ENCODE results near the gene ERRFI1. TPM values are rescaled to one million over a fixed set of nuclear protein-coding genes. Genes with fewer than 3 reads are reported as not detected.

ERRFI1 gene, protein sequence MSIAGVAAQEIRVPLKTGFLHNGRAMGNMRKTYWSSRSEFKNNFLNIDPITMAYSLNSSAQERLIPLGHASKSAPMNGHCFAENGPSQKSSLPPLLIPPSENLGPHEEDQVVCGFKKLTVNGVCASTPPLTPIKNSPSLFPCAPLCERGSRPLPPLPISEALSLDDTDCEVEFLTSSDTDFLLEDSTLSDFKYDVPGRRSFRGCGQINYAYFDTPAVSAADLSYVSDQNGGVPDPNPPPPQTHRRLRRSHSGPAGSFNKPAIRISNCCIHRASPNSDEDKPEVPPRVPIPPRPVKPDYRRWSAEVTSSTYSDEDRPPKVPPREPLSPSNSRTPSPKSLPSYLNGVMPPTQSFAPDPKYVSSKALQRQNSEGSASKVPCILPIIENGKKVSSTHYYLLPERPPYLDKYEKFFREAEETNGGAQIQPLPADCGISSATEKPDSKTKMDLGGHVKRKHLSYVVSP
- 17.1 and 174 TPM in 2 replicates for total RNA-seq

DNA sequence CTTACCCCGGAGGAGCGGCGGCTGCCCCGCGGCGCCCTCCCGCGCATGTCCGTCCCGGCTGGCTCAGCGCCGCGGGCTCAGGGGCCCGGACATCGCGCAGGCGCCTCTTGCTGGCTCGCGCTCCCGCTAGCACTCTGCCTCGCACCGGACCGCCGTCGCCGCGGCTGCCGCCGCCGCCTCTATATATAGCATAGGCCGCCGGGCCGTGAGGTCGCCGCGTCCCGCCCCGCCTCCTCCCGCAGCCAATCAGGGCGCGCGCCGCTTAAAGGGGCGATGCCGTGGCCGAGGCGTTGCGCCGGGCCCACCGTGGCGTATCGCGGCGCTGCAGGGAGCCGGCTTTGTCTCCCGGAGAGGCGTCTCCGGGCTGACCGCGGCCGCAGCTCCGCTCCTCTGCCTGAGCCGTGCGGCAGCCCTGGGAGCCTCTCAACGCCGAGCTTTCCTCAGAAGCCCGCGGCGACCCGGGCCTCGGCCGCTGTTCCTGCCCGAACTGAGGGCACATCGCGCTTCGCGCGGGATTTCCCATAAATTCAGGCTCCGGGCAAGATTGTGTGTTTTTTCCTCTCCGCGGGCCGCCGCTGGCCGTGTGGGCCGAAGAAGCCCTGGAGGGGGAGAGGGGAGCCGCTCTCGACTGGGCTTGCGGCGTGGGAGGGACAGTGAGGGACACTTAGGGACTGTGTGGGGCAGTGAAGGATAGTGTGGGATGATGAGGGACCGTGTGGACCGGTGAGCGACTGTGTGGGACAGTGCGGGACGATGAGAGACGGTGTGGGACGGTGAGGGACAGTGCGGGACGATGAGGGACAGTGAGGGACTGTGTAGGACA lies at the start of gene ERRFI1:
TSS of gene ERRFI1 (minus strand) at position 157 of the 823 bp plus-strand sequence. CDS start 10,690 bp downstream, outside the sequence.

Other genes with a start within 250 kb of the ERRFI1 start
- 0.90 and 2.6 TPM in 2 replicates for gene PER3, start 242.0 kb downstream of the ERRFI1 start, total RNA-seq
- gene UTS2, start 173.2 kb downstream of the ERRFI1 start, total RNA-seq: not detected in 2 replicates
- 0.27 and 0.75 TPM in 2 replicates for gene TNFRSF9, start 85.5 kb downstream of the ERRFI1 start, total RNA-seq
- gene PARK7, start 64.6 kb downstream of the ERRFI1 start, total RNA-seq: 289 and 292 TPM in 2 replicates

Measured in endothelial cell of coronary artery (primary cell).